GM19023 (cell line): ENCODE results near the gene HYAL2.

Experiments
- ATAC-seq: cut with Tn5 transposase; IDR thresholded peaks from one replicate; pipeline ENCODE4 v1.9.1; 2021; ENCODE audit warnings: mild to moderate bottlenecking, moderate library complexity; ENCODE audit not compliant: unreplicated experiment

HYAL2 gene

GRCh38 chr3:50331364-50331907 lies 8.9 kb upstream of the HYAL2 start:
- no peak for ATAC-seq

GRCh38 chr3:50330330-50330729 lies 7.8 kb upstream of the HYAL2 start:
- ATAC-seq: no peak

GRCh38 chr3:50327943-50328691 lies 5.6 kb upstream of the HYAL2 start, which contains the start of gene TUSC2:
Gene TUSC2 (minus strand): TSS chr3:50328223. CDS start chr3:50328099, 124 bp downstream.
- ATAC-seq: peak; percentile 94

GRCh38 chr3:50327129-50327528 lies 4.6 kb upstream of the HYAL2 start:
- no peak for ATAC-seq

GRCh38 chr3:50326182-50326541 lies 3.6 kb upstream of the HYAL2 start:
- no peak for ATAC-seq

- no peak for ATAC-seq
Observed at GRCh38 chr3:50325497-50326181, 3.1 kb upstream of the HYAL2 start.

GRCh38 chr3:50325113-50325480 lies 2.6 kb upstream of the HYAL2 start:
- ATAC-seq: no peak

- ATAC-seq: no peak
Observed at GRCh38 chr3:50324351-50325112, 2.0 kb upstream of the HYAL2 start.

- no peak for ATAC-seq
Observed at GRCh38 chr3:50323614-50324199, 1.2 kb upstream of the HYAL2 start.

GRCh38 chr3:50323092-50323600 lies 601 bp upstream of the HYAL2 start:
- no peak for ATAC-seq

GRCh38 chr3:50322115-50322385 lies 495 bp downstream of the HYAL2 start:
- ATAC-seq: no peak

GRCh38 chr3:50321336-50322114 lies 1.0 kb downstream of the HYAL2 start:
- peak; percentile 88 for ATAC-seq

- ATAC-seq: peak; percentile 66
Observed at GRCh38 chr3:50320853-50321335, 1.7 kb downstream of the HYAL2 start.

GRCh38 chr3:50319894-50320625 lies 2.5 kb downstream of the HYAL2 start:
- no peak for ATAC-seq

GRCh38 chr3:50319181-50319893 lies 3.2 kb downstream of the HYAL2 start:
- ATAC-seq: no peak

- ATAC-seq: no peak
Observed at GRCh38 chr3:50318615-50319014, 3.9 kb downstream of the HYAL2 start.

- no peak for ATAC-seq
Observed at GRCh38 chr3:50318163-50318562, 4.4 kb downstream of the HYAL2 start.

GRCh38 chr3:50317300-50317699 lies 5.2 kb downstream of the HYAL2 start:
- no peak for ATAC-seq
